HCT116 (cell line): Measurements from ENCODE around the gene MRPL21. TPM values are rescaled to one million over a fixed set of nuclear protein-coding genes. Genes with fewer than 3 reads are reported as not detected.
A peak's percentile ranks its signal among the peaks of the same experiment; 100 is the strongest.

Experiments
- ATAC-seq: fragments of 200-7000 bp; cut with Tn5 transposase; 2 replicates; pipeline ENCODE4 v1.9.1; 2020; ENCODE audit warnings: mild to moderate bottlenecking, moderate library complexity
- BruUV-seq: library from RNA; stranded (reverse); fragments of 400-500 nt; replicated peaks from 2 replicates; lab custom pipeline; 2021; lab: Mats Ljungman, UMichigan
- CTCF ChIA-PET: fragments of 300-600 bp; sonication (Branson Sonifier 250); formaldehyde crosslinking; loops from one replicate; lab custom pipeline; 2021; ENCODE audit warnings: antibody characterized with exemption; lab: Charles Lee
- POLR2A ChIA-PET: fragments of 300-600, 350-600 bp; sonication (Branson Sonifier 250); formaldehyde crosslinking; loops from one replicate; lab custom pipeline; 2021; ENCODE audit warnings: antibody characterized with exemption; lab: Charles Lee
- RAD21 ChIA-PET, 2 experiments: fragments of 300-600 bp; sonication (Branson Sonifier 250); formaldehyde crosslinking; loops; one replicate each; lab custom pipeline; 2023; ENCODE audit warnings: low total read pairs in 2 of 2; ENCODE audit not compliant: uncharacterized antibody in 2 of 2, unreplicated experiment in 2 of 2, low non-redundant PET in 1 of 2; lab: Charles Lee
- DNase-seq: peaks from one replicate; pipeline ENCODE4 v3.0.0-alpha.2; 2010; ENCODE audit warnings: low read depth, low spot score
- H2AFZ ChIP-seq: fragments of 200-600 bp; shearing (Covaris generic), sonication (generic); 2 replicates; pipeline ENCODE4 v1.6.1; 2017; ENCODE audit warnings: low read depth, mixed run types, mixed read lengths, antibody characterized with exemption, low read length; ENCODE audit not compliant: poor library complexity, severe bottlenecking
- H3K27ac ChIP-seq: 2 replicates; pipeline ENCODE4 v1.5.1; 2012; ENCODE audit warnings: low read depth, low read length
- H3K27me3 ChIP-seq: fragments of 200-600 bp; sonication (generic); 2 replicates; pipeline ENCODE4 v1.6.1; 2016; ENCODE audit warnings: mixed run types, low read length, mixed read lengths; ENCODE audit not compliant: insufficient read depth
- H3K36me3 ChIP-seq, 2 experiments: fragments of 200-500 bp in 1 of 2; fragments of 200-600 bp in 1 of 2; sonication (Bioruptor generic) in 1 of 2; sonication (generic) in 1 of 2; 2 replicates each; pipeline versions ENCODE4 v1.5.1 to v1.6.1; 2014 to 2016; ENCODE audit warnings: low read length in 2 of 2, inconsistent platforms in 1 of 2, mixed read lengths in 1 of 2, mixed run types in 1 of 2; ENCODE audit not compliant: insufficient read depth in 2 of 2, control insufficient read depth in 1 of 2
- H3K4me1 ChIP-seq, 2 experiments: fragments of 200-600 bp in 1 of 2; sonication (generic) in 1 of 2; 2 replicates each; pipeline versions ENCODE4 v1.5.1 to v1.6.1; 2012 to 2017; ENCODE audit warnings: low read length in 2 of 2, inconsistent platforms in 1 of 2, mild to moderate bottlenecking in 1 of 2, mixed read lengths in 1 of 2, mixed run types in 1 of 2, moderate library complexity in 1 of 2; ENCODE audit not compliant: insufficient read depth in 2 of 2, control insufficient read depth in 1 of 2
- H3K4me2 ChIP-seq: fragments of 200-600 bp; sonication (generic); 2 replicates; pipeline ENCODE4 v1.6.1; 2017; ENCODE audit warnings: mixed run types, low read length, mixed read lengths
- H3K4me3 ChIP-seq, 2 experiments: fragments of 200-600 bp in 1 of 2; sonication (generic) in 1 of 2; replicated peaks in 1 of 2; 2 replicates each; pipeline ENCODE4 v1.5.1; 2011 to 2016; ENCODE audit warnings: low read length in 2 of 2, control low read depth in 1 of 2, low read depth in 1 of 2, mild to moderate bottlenecking in 1 of 2, mixed read lengths in 1 of 2, mixed run types in 1 of 2
- H3K79me2 ChIP-seq: fragments of 200-600 bp; sonication (generic); 2 replicates; pipeline ENCODE4 v1.6.1; 2017; ENCODE audit warnings: mild to moderate bottlenecking, mixed run types, low read length, moderate library complexity, mixed read lengths; ENCODE audit not compliant: insufficient read depth
- H3K9ac ChIP-seq: fragments of 200-600 bp; sonication (generic); 2 replicates; pipeline ENCODE4 v1.6.1; 2016; ENCODE audit warnings: low read length, mixed read lengths
- H3K9me2 ChIP-seq: fragments of 200-600 bp; sonication (generic), shearing (Covaris generic); 2 replicates; pipeline ENCODE4 v1.6.1; 2017; ENCODE audit warnings: mixed run types, mild to moderate bottlenecking, moderate library complexity; ENCODE audit not compliant: insufficient read depth
- H3K9me3 ChIP-seq, 2 experiments: fragments of 200-500 bp in 1 of 2; fragments of 200-600 bp in 1 of 2; sonication (Bioruptor generic) in 1 of 2; sonication (generic) in 1 of 2; 2 replicates each; pipeline ENCODE4 v1.6.1; 2014 to 2017; ENCODE audit warnings: low read length in 2 of 2, mixed read lengths in 2 of 2, inconsistent platforms in 1 of 2, low read depth in 1 of 2, mild to moderate bottlenecking in 1 of 2, mixed run types in 1 of 2, moderate library complexity in 1 of 2; ENCODE audit not compliant: control insufficient read depth in 1 of 2, insufficient read depth in 1 of 2
- H4K20me1 ChIP-seq: fragments of 200-600 bp; sonication (generic), shearing (Covaris generic); 2 replicates; pipeline ENCODE4 v1.6.1; 2017; ENCODE audit warnings: mixed run types, mild to moderate bottlenecking, moderate library complexity; ENCODE audit not compliant: insufficient read depth
- ATF3 ChIP-seq: IDR thresholded peaks from 2 replicates; pipeline ENCODE4 v1.6.1; 2012
- CBX3 ChIP-seq: IDR thresholded peaks from 2 replicates; pipeline ENCODE4 v1.6.1; 2012; ENCODE audit warnings: low read depth
- CEBPB ChIP-seq: IDR thresholded peaks from 2 replicates; pipeline ENCODE4 v1.6.1; 2012; ENCODE audit warnings: low read depth
- EGR1 ChIP-seq: IDR thresholded peaks from 2 replicates; pipeline ENCODE4 v1.6.1; 2012; ENCODE audit warnings: low read depth
- ELF1 ChIP-seq: IDR thresholded peaks from 2 replicates; pipeline ENCODE4 v1.6.1; 2012; ENCODE audit warnings: low read depth, borderline replicate concordance
- EZH2phosphoT487 ChIP-seq: fragments of 200-600 bp; IDR thresholded peaks from 2 replicates; pipeline ENCODE4 v1.6.1; 2018; ENCODE audit warnings: antibody characterized with exemption, borderline replicate concordance
- FOSL1 ChIP-seq: IDR thresholded peaks from 2 replicates; pipeline ENCODE4 v1.6.1; 2012; ENCODE audit warnings: low read depth
- POLR2A ChIP-seq: IDR thresholded peaks from 2 replicates; pipeline ENCODE4 v1.7.0; 2011; ENCODE audit warnings: borderline replicate concordance; ENCODE audit not compliant: insufficient read depth, insufficient read length; ENCODE audit errors: extremely low read depth
- POLR2AphosphoS5 ChIP-seq: IDR thresholded peaks from 2 replicates; pipeline ENCODE4 v1.6.1; 2011; ENCODE audit warnings: mild to moderate bottlenecking, low read depth, low read length, moderate library complexity
- RAD21 ChIP-seq: IDR thresholded peaks from 2 replicates; pipeline ENCODE4 v1.6.1; 2012; ENCODE audit warnings: low read depth, mild to moderate bottlenecking
- SP1 ChIP-seq: IDR thresholded peaks from 2 replicates; pipeline ENCODE4 v1.6.1; 2012; ENCODE audit warnings: low read depth
- ZFX ChIP-seq: fragments of 450-650 bp; IDR thresholded peaks from 2 replicates; pipeline ENCODE4 v1.6.1; 2017
- ZNF274 ChIP-seq: fragments of 200-500 bp; sonication (Bioruptor generic); IDR thresholded peaks from 2 replicates; pipeline ENCODE4 v1.6.1; 2014; ENCODE audit warnings: mild to moderate bottlenecking, low read depth, low read length, inconsistent platforms
- intact Hi-C: fragments of 100-400 bp; cut with micrococcal nuclease; formaldehyde crosslinking; loops from 2 replicates; pipeline ENCODE4 v1.10.0; 2022
- total RNA-seq: library from RNA; stranded (reverse); gene quantifications from one replicate; pipeline ENCODE4 v1.2.1, GENCODE V29; 2021; ENCODE audit not compliant: unreplicated experiment
- TF ChIP-seq, protein P1 (sequence below): IDR thresholded peaks from 2 replicates; pipeline ENCODE4 v1.6.1; 2011; ENCODE audit warnings: mild to moderate bottlenecking, low read length, moderate library complexity; ENCODE audit not compliant: insufficient replicate concordance; ENCODE audit errors: extremely low read depth
- TF ChIP-seq, protein P2 (sequence below): IDR thresholded peaks from 2 replicates; pipeline ENCODE4 v1.6.1; 2012

Gene MRPL21
- total RNA-seq, 1 experiment from 2014 or later, result 90.2 TPM

- no peak overlapping the region for H3K9ac ChIP-seq
- H3K79me2 ChIP-seq, result peaks cover 16% of the 10 kb centered on the region; the same call in 1 of the 2 replicates
These were observed 22.0 kb upstream of the MRPL21 start for GRCh38 chr11:68925611-68926010.

GRCh38 chr11:68924073-68924925, 20.7 kb upstream of the MRPL21 start:
- RAD21 ChIA-PET, result no interaction called here
- no peak overlapping the region for H3K4me2 ChIP-seq
- POLR2A ChIA-PET, result no interaction called here
- peaks cover 13 to 54% of the 10 kb centered on the region in 2 experiments for H3K36me3 ChIP-seq
- H3K9me3 ChIP-seq, result peaks cover 16 to 18% of the 10 kb centered on the region in 2 experiments; a peak in 3 of 4 replicates
- CTCF ChIA-PET, result no interaction called here
- H3K9ac ChIP-seq, result no peak overlapping the region
- BruUV-seq, result no TSS peak
- H3K4me1 ChIP-seq, result no peaks in the 10 kb centered on the region
- H3K4me3 ChIP-seq, result no peak overlapping the region
- no peaks in the 10 kb centered on the region for H3K9me2 ChIP-seq
- DNase-seq (no peak), ATAC-seq (no peak)
- H4K20me1 ChIP-seq, result no peaks in the 10 kb centered on the region
- H3K27ac ChIP-seq, result no peak overlapping the region
- no peak overlapping the region for H2AFZ ChIP-seq
- intact Hi-C loops, result no loop called here
- H3K27me3 ChIP-seq, result no peaks in the 10 kb centered on the region
- H3K79me2 ChIP-seq, result peaks cover 16% of the 10 kb centered on the region; the same call in 1 of the 2 replicates
- TF ChIP-seq FOSL1 (no peak), EZH2phosphoT487 (no peak), POLR2A (no peak), ZNF274 (no peak), RAD21 (no peak), ATF3 (no peak), ELF1 (no peak), EGR1 (no peak), SP1 (no peak), ZFX (no peak), POLR2AphosphoS5 (no peak), CEBPB (no peak)
- TF ChIP-seq, protein P1, sequence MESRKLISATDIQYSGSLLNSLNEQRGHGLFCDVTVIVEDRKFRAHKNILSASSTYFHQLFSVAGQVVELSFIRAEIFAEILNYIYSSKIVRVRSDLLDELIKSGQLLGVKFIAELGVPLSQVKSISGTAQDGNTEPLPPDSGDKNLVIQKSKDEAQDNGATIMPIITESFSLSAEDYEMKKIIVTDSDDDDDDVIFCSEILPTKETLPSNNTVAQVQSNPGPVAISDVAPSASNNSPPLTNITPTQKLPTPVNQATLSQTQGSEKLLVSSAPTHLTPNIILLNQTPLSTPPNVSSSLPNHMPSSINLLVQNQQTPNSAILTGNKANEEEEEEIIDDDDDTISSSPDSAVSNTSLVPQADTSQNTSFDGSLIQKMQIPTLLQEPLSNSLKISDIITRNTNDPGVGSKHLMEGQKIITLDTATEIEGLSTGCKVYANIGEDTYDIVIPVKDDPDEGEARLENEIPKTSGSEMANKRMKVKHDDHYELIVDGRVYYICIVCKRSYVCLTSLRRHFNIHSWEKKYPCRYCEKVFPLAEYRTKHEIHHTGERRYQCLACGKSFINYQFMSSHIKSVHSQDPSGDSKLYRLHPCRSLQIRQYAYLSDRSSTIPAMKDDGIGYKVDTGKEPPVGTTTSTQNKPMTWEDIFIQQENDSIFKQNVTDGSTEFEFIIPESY, result no peak
- TF ChIP-seq, protein P2, sequence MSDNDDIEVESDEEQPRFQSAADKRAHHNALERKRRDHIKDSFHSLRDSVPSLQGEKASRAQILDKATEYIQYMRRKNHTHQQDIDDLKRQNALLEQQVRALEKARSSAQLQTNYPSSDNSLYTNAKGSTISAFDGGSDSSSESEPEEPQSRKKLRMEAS, result no peak

More at GRCh38 chr11:68925611-68926010, 22.0 kb upstream of the MRPL21 start:
- H3K27me3 ChIP-seq, result no peaks in the 10 kb centered on the region
- no peak for DNase-seq
- intact Hi-C loops, result no loop called here
- peaks cover 16 to 53% of the 10 kb centered on the region in 2 experiments for H3K36me3 ChIP-seq
- no peak overlapping the region for H3K4me3 ChIP-seq
- ChIA-PET CTCF (no interaction called here), POLR2A (no interaction called here), RAD21 (no interaction called here)
- H2AFZ ChIP-seq, result no peak overlapping the region
- H3K9me3 ChIP-seq, result peaks cover 16 to 18% of the 10 kb centered on the region in 2 experiments; a peak in 3 of 4 replicates
- ATAC-seq, result no peak
- no TSS peak for BruUV-seq
- TF ChIP-seq POLR2AphosphoS5 (no peak), SP1 (no peak), CBX3 (peak; percentile 67; the same call in 1 of the 2 replicates)
- H3K4me2 ChIP-seq, result no peak overlapping the region
- H3K27ac ChIP-seq, result no peak overlapping the region
- no peaks in the 10 kb centered on the region for H3K4me1 ChIP-seq
- H3K9me2 ChIP-seq, result no peaks in the 10 kb centered on the region
- H4K20me1 ChIP-seq, result no peaks in the 10 kb centered on the region
